Stimulated activated CD4-positive, alpha-beta T cell treated with anti-CD3 and anti-CD28 coated beads, Interleukin-12 subunit alpha, Interleukin-12 subunit beta, amount 100 ng/mL, for 48 hours (primary cell): Measurements from ENCODE around the gene PDZRN3.

Experiments used
- DNase-seq, 3 donors: peaks; one replicate each; pipeline ENCODE4 v3.0.0-alpha.2; 2020; ENCODE audit warnings: low read depth in 2 of 3, low spot score in 1 of 3

Gene PDZRN3

DNA sequence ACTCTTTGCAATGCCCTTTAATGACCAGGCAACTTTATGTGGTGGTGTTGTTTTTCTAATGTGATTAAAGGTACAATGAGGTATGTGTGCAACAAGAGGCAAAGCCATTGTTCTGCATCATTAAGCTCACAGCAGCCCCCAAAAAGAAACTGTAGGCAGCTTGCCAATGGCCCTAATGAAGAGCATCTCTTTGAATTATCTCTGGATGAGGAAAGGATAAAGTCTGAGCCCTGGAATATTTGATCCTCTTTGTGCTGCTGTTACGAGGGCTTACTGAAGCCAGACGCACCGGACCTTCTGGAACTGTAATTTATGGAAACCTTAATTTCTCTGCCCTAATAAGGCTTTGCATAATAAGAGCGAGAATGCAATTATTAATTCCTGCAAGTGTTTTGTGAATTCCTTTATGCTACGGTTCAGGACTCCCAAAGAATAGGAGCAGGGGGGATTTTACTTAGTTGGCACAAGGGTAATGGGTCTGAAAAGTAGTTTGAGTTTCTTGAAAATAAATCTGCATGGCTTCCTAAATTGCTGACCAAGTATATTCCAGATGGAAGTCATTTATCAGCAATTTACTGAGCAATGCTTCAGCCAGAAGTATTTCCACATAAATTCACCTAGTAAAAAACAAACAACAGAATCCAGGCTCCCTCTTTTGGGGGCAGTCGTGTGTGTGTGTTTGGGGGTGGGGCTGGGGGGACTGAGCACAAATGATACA lies 193.4 kb downstream of the PDZRN3 start:
- no peak for DNase-seq

- DNase-seq = no peak
Measured at GRCh38 chr3:73427048-73427706, 197.6 kb downstream of the PDZRN3 start.

GRCh38 chr3:73426606-73427005 lies 198.1 kb downstream of the PDZRN3 start:
- no peak for DNase-seq

GRCh38 chr3:73423116-73423515 lies 201.6 kb downstream of the PDZRN3 start:
- DNase-seq = no peak

GRCh38 chr3:73422571-73422970 lies 202.2 kb downstream of the PDZRN3 start:
- DNase-seq = no peak

DNA sequence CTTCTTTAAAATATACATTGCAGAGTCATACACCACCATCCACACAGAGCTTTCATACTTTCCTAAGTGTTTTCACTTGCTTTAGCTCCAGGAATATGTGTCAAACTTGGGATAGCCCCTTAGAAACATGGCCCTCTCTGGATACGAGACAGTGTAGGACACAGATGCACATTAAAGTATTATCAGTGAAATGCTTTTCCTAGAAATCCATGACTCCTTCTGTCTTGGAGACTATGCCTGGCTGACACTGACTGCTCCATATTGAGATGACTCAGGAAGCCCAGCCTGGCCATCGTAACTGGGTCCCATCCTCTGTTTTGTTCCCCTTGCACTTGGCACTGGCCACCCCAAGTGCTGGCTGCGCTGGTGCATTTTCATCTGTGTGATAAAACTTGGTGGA lies 204.8 kb downstream of the PDZRN3 start:
- no peak for DNase-seq

DNA sequence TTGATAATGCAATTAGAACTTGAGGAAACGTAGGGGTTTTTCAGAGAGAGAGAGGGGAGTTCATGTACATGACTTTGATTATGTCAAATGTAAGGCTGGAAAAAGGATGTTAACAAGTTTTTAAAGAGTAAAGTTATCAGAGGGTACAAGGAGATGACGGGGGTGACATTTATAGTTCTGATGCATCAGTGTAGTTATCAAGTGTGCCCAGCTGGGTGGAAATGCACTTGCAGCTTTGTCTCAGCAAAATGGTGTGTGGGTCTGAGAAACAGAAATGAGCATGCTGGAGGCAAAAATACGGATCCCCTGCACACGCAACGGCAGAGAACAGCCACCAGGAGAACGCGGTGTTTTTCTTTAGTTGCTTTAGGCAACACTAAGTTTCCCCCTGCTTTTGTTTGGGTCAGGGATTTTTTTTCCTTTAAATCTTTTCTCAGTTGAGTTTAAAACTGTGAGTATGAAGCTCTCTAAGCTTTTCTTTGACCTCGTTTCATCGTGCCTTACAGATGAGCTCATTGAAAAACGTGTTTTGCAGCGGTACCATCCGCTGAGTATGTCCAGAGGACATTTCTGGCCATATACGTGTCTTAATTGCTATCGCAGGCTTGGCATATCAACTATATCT lies 205.4 kb downstream of the PDZRN3 start:
- DNase-seq = no peak

GRCh38 chr3:73418681-73419080 lies 206.1 kb downstream of the PDZRN3 start:
- no peak for DNase-seq

DNA sequence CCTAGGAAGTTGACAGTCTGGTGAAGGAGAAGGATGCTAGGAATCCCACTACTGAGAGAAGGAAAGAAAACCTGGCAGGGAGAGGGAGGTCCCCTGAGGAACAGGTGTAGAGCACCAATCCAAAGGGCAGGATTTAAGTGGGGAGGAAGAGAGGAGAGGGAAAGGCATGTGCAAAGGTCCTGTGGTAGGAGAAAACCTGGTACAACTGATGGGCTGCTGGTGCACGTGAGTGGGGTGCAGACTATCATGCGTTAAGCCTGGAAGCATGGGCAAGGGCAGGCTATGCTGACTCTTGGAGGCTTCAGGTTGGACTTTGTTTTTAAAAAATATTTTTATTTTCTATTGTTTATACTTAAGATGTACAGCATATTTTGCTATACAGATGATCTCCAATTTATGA lies 209.6 kb downstream of the PDZRN3 start:
- DNase-seq = no peak

DNA sequence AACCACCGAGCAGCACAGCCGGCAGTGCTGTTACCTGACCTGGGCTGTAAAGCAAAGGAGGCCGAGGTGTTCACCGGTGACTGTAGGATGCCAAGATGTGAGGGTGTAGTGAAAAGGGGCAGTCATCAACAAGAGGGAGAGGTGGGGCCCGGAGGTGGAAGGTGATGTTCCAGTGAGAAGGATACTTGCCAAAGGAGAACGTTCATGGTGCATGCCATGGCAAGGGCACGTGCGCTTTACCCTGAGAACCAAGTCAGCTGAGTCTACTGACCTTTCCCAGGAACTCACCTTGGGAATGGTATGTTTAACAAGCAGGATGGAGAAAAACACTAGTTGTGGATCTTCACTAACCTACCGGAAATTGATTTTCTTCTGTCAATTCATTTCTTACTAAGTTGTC lies 211.1 kb downstream of the PDZRN3 start:
- no peak for DNase-seq

GRCh38 chr3:73411993-73412392 lies 212.7 kb downstream of the PDZRN3 start:
- no peak for DNase-seq

DNA sequence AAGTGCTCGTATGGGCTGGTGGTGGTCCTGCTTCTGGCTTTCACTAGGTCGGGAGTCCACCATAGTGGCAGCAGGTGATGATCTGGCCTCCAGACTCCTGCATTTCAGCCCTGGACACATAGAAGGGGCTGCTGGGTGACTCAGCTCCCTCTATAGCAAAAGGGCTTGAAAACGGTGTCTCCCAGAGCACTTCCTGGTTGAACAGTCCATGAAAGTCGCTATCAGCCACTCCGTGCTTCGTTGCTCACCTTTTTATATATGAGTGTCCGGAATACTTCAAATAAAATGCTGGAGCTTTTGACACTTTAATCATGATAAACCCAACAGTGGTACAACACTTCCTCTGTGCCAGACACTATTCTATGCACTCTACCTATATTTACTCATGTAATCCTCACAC lies 213.2 kb downstream of the PDZRN3 start:
- DNase-seq = no peak

DNA sequence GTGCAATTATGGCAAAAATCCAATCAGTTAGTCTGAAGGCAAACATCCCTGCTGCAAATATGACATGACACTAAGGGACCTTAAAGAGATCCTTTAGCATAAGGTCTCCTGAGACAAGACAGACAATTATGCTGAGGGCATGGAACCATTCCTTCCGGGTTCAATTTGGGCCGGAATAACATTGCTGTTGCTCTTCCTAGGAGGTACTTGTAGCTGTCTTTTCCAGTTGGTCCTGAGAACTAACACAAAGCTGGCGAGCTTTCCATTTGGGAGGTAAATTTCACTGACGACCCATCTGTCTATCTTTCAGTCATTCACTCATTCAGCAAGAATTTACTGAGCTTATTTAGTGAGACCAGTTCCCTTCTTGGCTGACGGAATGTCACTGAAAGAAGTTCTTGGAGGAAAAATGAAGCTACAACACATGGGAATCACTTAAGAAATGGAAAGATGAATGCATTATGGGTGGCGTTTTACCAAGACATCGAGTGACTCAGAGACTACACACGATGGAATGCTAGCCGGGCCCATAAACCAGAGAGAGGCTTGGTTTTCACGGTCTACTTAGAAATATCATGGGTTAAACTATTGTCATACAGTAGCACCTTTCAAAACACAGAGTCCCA lies 215.5 kb downstream of the PDZRN3 start:
- no peak for DNase-seq

- no peak for DNase-seq
Measured at GRCh38 chr3:73408634-73409033, 216.1 kb downstream of the PDZRN3 start.

GRCh38 chr3:73407577-73407976 lies 217.2 kb downstream of the PDZRN3 start:
- no peak for DNase-seq

DNA sequence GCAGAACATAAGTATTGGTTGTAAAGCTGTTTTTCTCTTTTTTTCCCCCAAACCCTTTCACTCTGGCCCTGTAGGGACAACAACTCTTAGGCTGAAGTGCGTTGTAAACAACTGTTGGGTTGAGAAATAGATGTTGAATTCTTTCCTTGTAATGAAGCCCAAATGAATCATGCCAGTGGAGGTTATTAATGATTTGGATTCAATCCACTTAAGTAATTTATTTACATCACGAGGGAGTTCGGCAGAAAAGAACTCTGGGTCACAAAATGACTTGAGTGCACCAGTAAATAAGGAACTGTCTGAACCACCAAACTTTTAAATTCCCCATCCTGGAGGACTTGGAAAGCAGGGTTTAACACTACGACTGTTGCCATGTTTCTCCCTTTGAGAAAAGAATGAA lies 218.9 kb downstream of the PDZRN3 start:
- no peak for DNase-seq

GRCh38 chr3:73405000-73405399 lies 219.7 kb downstream of the PDZRN3 start:
- no peak for DNase-seq

DNA sequence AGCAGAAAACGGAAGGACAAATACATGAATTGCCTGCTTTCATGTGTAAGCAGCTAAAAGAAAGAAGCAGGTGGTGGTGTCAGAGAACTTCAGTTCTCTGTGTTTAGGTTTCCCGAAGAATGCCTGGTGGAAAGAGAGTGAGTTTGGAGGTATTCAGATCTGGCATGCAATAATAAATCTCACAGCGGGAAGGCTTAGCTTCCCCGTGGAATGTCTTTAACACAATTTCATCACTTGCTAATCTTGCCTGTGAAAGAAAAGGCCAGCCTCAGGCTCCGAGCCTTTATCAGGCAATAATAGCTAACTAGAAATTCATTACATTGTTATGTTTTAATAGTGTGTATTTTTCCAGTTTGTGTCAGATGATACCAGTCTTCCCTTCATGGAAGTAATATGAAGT lies 220.3 kb downstream of the PDZRN3 start:
- no peak for DNase-seq

GRCh38 chr3:73403444-73403843 lies 221.3 kb downstream of the PDZRN3 start:
- DNase-seq = no peak

DNA sequence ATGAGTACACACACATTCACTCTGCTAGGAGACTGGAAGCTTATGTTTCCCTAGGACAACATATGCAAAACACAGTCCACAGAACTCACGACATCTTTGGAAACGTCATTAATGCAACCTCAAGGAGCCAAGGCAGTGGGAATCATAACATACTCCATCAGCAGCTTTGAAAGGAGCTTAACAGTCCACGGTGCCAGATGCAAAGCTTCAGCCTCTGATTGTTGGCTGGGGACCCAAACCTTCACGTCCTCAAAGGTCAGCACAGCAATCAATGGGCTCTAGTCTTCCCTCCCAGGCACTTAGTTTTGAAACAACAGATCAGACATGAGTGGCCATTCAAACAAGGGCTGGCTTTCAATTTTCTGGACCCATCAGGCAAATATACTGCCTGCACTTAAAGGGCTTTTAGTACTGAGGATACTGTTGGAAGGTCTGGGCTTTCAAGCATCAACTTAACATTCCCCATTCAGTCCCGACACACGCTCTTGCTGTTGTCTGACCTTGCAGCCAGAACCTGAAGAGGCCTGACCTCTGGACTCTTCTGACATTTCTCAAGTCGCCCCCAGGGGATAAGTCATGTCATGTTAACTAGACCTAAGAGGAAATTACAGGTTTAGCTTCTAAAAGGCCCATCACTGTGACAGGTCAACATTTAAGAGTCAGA lies 223.0 kb downstream of the PDZRN3 start:
- no peak for DNase-seq

DNA sequence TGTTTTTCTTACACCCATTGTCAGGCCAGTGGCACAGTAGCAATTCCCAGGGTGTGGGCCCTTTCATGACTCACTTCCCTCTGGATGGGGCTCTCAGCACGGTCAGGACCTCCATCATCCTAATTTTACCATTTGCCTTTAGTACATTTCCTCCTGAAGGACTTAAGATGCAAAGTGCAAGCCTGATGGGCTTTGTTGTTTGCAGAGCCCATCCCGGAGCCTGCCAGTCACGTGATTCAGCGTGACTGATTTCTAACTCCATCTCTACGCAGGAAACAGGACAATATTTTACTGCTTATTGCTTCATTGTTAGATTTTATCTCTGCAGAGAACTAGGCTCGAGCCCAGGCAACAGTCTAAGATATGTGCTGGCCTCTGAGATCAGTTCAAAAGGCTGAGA lies 223.7 kb downstream of the PDZRN3 start:
- no peak for DNase-seq
